Parathyroid adenoma (tissue), 2 donors: ENCODE data around the gene KDM8.
A peak's percentile ranks its signal among the peaks of the same experiment; 100 is the strongest.

Experiments used
- H2AFZ ChIP-seq: fragments of 300-600 bp; sonication (generic); one replicate; pipeline ENCODE4 v1.7.0; 2017; ENCODE audit warnings: antibody characterized with exemption, mild to moderate bottlenecking
- H3K27ac ChIP-seq: fragments of 300-600 bp; sonication (generic); one replicate; pipeline ENCODE4 v1.7.0; 2017
- H3K27me3 ChIP-seq: fragments of 300-600 bp; sonication (generic); one replicate; pipeline ENCODE4 v1.7.0; 2017; ENCODE audit warnings: low read length; ENCODE audit not compliant: control insufficient read depth, insufficient read depth
- H3K36me3 ChIP-seq: fragments of 300-600 bp; sonication (generic); one replicate; pipeline ENCODE4 v1.7.0; 2017; ENCODE audit warnings: low read length; ENCODE audit not compliant: control insufficient read depth, insufficient read depth
- H3K4me1 ChIP-seq: fragments of 300-600 bp; sonication (generic); one replicate; pipeline ENCODE4 v1.7.0; 2017; ENCODE audit warnings: control low read depth
- H3K4me2 ChIP-seq: fragments of 300-600 bp; sonication (generic); one replicate; pipeline ENCODE4 v1.7.0; 2017; ENCODE audit warnings: low read length
- H3K4me3 ChIP-seq: fragments of 300-600 bp; sonication (generic); one replicate; pipeline ENCODE4 v1.7.0; 2017; ENCODE audit warnings: low read depth, low read length
- H3K79me2 ChIP-seq: fragments of 300-600 bp; sonication (generic); one replicate; pipeline ENCODE4 v1.7.0; 2017; ENCODE audit warnings: control low read depth
- H3K9ac ChIP-seq: fragments of 300-600 bp; sonication (generic); one replicate; pipeline ENCODE4 v1.7.0; 2017; ENCODE audit warnings: mild to moderate bottlenecking
- H3K9me3 ChIP-seq: fragments of 300-600 bp; sonication (generic); one replicate; pipeline ENCODE4 v1.7.0; 2017; ENCODE audit warnings: low read length; ENCODE audit not compliant: control insufficient read depth
- CTCF ChIP-seq: fragments of 300-600 bp; sonication (generic); IDR thresholded peaks from one replicate; pipeline ENCODE4 v1.7.0; 2017; ENCODE audit warnings: antibody characterized with exemption, mild to moderate bottlenecking
- donor health status: primary hyperparathyroidism.

The KDM8 gene

GRCh38 chr16:27239906-27240655, 36.8 kb downstream of the KDM8 start:
- H2AFZ ChIP-seq, result no peak overlapping the region
- no peak overlapping the region for H3K27ac ChIP-seq
- peaks cover 15% of the 10 kb centered on the region for H3K4me1 ChIP-seq

DNA sequence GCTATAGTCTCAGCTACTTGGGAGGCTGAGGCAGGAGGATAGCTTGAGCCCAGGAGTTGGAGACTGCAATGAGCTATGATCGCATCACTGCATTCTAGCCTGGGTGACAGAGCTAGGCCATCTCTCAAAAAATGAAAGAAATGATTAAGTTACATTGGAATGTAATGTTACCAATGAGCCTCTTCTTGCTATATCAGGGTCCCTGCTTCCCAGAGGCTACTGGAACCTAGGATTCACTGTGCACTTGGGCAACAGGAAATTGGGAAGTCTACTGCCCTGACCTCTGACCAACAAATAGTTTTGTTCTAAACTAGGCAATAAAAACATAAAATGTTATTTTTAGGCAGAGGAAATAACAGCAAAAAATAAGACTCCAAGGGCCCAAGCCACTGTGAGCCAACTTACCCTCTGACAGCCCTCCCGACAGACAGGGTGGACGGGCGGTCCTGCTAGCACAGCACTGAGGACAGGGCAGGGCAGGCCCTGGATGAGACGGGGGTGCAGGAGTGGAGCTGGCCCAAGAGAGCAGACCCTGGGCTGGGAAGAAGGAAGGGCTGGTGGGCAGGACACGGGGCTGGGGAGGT, 37.7 kb downstream of the KDM8 start:
- H3K9me3 ChIP-seq, result no peaks in the 10 kb centered on the region
- H3K9ac ChIP-seq, result no peak overlapping the region
- peaks cover 14% of the 10 kb centered on the region for H3K79me2 ChIP-seq

More at GRCh38 chr16:27239906-27240655, 36.8 kb downstream of the KDM8 start:
- peaks cover 14% of the 10 kb centered on the region for H3K79me2 ChIP-seq
- H3K27me3 ChIP-seq, result no peaks in the 10 kb centered on the region
- H3K36me3 ChIP-seq, result no peaks in the 10 kb centered on the region
- H3K9me3 ChIP-seq, result no peaks in the 10 kb centered on the region
- TF ChIP-seq CTCF, result no peak
- no peak overlapping the region for H3K4me3 ChIP-seq
- H3K4me2 ChIP-seq, result no peak overlapping the region
- H3K9ac ChIP-seq, result no peak overlapping the region

GRCh38 chr16:27241658-27242057, 38.3 kb downstream of the KDM8 start:
- TF ChIP-seq CTCF, result no peak
- peaks cover 21% of the 10 kb centered on the region for H3K4me1 ChIP-seq
- peak overlapping the region; percentile 38 for H3K27ac ChIP-seq
- peaks cover 14% of the 10 kb centered on the region for H3K79me2 ChIP-seq
- no peak overlapping the region for H2AFZ ChIP-seq
- no peak overlapping the region for H3K4me2 ChIP-seq
- H3K4me3 ChIP-seq, result no peak overlapping the region
- H3K27me3 ChIP-seq, result no peaks in the 10 kb centered on the region
- no peaks in the 10 kb centered on the region for H3K36me3 ChIP-seq
- no peaks in the 10 kb centered on the region for H3K9me3 ChIP-seq
- H3K9ac ChIP-seq, result no peak overlapping the region

More for the DNA sequence above, 37.7 kb downstream of the KDM8 start:
- Histone ChIP-seq H3K4me2 (no peak overlapping the region), H3K27ac (peak overlapping the region; percentile 22), H3K4me1 (peaks cover 15% of the 10 kb centered on the region), H2AFZ (no peak overlapping the region), H3K36me3 (no peaks in the 10 kb centered on the region), H3K4me3 (no peak overlapping the region), H3K27me3 (no peaks in the 10 kb centered on the region)
- TF ChIP-seq CTCF, result no peak

DNA sequence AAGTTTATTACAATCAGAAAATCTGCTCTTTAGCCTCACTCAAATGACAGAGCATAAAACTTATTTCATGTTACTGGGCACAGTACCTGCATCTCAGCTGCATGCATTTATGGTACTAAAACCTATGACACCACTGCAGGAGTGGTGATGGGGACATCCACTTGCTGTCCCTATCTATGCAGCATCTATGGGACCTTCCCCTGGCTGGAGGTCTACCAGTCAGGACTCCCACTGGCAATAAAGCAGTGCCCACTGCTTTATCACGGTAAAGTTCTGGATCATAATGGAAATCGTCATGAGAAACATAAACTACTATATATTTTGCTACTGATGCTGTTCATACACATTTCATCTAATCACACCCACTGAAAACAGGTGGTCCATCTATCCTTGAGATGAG, 39.1 kb downstream of the KDM8 start:
- Histone ChIP-seq H2AFZ (no peak overlapping the region), H3K4me1 (peaks cover 22% of the 10 kb centered on the region), H3K4me2 (peak overlapping the region; percentile 43), H3K27ac (peak overlapping the region; percentile 38), H3K9me3 (no peaks in the 10 kb centered on the region), H3K79me2 (peaks cover 16% of the 10 kb centered on the region), H3K36me3 (no peaks in the 10 kb centered on the region), H3K27me3 (no peaks in the 10 kb centered on the region), H3K9ac (no peak overlapping the region), H3K4me3 (peak overlapping the region; percentile 30)
- TF ChIP-seq CTCF, result no peak
